ENCODE data around the gene JMJD6.

Gene JMJD6

DNA sequence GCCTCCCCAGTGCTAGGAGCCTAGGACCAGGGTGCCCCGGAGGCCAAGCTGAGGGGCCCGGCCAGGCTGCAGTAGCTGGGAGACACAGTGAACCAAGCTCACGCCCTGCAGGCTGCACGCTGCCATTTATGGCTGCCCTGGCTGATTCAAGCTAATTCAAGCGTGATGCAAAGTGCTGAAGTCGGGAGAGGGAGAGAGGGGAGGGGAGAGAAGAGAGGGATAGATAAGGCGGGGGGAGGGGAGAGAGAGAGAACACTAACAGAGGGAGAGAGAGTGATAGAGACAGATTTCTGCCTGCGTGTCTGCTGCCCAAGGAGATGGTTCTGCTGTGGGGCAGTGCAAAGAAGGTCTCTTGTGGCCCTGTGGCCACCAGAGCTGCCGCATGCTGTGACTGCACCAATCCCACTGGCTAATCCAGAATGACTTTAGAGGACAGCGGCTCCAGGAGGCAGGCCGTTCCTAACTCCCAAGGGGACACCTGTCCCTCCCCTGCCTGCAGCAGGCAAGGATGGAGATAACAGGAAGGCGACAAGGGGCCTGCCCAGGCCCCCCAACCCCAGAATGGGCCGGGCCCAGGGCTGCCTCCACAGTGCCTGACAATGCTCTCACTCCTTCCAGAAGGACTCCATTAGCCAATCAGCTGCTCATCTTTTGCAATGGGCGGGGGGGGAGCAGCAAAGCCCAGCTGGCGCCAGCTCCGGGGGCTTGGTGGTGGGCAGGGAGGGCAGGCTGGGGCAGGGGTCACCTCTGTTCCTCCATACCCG lies 28.5 kb downstream of the JMJD6 start:
- DNase-seq (ENCODE audit: low read depth in 2 of 2) = no peak

DNA sequence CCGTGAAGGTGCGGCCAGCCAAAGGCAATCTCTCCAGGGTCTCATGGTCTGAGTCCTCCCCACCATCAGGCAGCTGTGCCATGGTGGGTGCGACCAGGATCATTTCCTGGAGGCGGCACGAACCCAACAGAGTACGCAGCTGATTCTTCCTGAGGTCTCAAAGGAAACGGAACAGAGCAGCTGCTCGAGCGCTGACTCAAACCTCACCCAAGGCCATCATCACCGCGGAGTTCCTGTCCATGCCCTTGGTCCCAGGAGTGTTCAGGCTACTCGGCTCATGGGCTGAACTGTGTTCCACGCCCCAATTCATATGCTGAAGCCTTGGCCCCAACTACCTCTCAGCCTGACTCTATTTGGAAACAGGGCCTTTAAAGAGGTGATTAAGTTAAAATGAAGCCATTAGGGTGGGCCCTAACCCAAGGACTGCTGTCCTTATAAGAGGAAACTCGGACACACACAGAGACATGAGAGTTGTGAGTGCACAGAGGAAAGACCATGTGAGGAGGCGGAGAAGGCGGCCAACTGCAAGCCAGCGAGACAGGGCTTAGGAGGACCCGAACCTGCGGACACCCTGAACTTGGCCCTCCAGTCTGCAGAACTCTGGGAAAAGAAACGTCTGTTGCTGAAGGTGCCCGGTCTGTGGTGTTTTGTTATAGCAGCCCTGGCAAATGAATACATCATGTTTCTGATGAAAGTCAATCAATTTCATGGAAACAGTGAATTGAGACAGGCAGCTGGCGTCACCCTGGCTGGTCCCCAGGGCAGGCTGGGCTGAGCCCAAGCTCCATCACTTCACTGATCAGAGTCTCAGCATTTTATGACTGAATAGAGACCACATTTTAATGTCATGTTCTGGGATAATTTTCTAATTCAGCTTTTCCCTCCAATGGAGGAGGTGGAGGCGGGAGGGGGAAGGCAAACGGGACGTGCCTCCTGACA lies 29.4 kb downstream of the JMJD6 start:
- no peak for DNase-seq (ENCODE audit: low read depth in 2 of 2)

DNA sequence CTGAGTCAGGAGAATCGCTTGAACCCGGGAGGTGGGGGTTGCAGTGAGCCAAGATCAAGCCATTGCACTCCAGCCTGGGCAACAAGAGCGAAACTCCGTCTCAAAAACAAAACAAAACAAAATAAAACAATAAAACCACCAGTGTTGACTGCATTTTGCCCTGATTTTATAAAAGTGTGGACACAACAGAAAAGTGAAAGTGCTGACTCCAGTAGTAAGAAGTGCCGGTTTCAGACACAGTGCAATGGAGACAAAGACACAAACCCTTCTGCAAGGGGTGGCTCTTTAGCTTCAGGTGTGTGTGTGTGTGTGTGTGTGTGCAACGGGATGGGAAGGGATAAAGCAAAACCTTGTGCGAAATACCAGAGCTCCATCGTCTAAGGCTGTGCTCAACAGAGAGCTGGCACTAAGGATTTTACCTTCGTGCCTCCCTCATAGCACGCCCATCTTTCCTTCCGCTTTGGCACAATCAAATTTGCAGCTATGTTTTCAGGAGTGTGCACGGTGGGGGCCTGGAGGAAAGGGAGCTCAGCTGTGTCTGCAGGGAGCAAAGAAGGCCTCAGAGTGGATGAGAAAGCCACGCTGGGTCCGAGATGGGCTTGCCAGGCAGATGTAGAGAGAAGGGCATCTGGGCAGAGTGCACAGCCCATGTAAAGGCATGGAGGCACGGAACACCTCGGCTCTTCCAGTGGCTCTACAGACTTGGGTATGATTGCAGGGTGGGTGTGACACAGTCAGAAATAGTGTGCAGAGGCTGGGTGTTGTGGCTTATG lies 31.2 kb downstream of the JMJD6 start:
- no peak for DNase-seq (ENCODE audit: low read depth in 2 of 2)

DNA sequence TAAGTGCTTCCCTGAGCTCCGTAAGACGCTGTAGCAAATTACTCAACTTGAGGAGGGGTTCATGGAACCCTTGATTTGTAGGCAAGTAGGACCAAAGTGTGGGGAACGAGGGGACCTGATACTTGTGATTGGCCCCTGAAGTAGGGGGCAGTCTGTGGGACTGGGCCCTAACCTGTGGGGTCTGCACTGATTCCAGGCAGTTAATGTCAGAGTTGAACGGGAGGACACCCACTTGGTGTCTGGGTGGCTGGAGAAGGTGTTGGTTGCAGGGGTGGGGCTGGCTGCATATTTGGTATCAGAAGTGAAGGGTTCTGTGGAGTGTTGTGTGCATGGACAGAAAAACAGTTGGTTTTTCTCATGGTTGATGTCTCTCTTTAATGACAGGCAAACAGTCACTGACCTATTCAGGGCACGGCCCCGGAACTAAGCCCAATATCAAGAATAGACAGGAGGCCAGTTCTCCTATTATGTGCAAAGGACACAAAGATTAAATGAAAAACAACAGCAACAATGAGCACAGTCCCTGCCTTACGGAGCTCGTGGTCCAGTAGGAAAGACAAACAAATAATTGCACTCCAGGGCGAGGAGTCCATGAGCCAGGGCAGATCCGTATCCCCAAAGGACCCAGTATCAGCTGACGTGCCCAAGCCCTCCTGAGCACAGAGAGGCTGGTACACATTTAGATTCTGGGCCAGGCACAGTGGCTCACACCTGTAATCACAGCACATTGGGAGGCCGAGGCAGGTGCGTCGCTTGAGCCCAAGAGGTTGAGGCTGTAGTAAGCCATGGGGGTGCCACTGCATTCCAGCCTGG lies 34.8 kb downstream of the JMJD6 start:
- no peak for DNase-seq (ENCODE audit: low read depth in 2 of 2)

- no peak for DNase-seq (ENCODE audit: low read depth in 2 of 2)
Observed at GRCh38 chr17:76690596-76691280, 35.7 kb downstream of the JMJD6 start.

GRCh38 chr17:76689859-76690258 lies 36.5 kb downstream of the JMJD6 start:
- no peak for DNase-seq (ENCODE audit: low read depth in 2 of 2)

GRCh38 chr17:76688165-76688622 lies 38.2 kb downstream of the JMJD6 start:
- DNase-seq (ENCODE audit: low read depth in 2 of 2) = no peak

GRCh38 chr17:76687298-76688164 lies 38.9 kb downstream of the JMJD6 start:
- no peak for DNase-seq (ENCODE audit: low read depth in 2 of 2)

- no peak for DNase-seq (ENCODE audit: low read depth in 2 of 2)
Observed at GRCh38 chr17:76686538-76687297, 39.7 kb downstream of the JMJD6 start.

DNA sequence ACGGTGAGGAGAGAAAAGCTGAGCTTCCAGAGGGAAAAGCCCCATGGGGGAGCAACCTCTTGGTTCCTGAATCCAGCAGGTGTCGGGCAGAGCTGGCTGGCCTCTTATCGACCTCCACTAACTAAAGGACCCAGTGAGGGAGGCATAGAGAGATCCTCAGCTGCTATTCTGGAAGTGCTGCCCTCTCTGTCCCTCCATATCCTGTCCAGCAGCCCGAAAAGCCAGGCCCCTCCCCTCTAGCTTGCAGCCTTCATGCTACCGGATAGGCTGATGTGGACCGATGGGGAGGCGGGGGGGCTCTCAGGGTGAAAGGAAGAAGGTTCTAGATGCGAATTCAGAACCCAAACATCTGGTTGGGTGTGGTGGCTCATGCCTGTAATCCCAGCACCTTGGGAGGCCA lies 40.6 kb downstream of the JMJD6 start:
- DNase-seq (ENCODE audit: low read depth in 2 of 2) = no peak

DNA sequence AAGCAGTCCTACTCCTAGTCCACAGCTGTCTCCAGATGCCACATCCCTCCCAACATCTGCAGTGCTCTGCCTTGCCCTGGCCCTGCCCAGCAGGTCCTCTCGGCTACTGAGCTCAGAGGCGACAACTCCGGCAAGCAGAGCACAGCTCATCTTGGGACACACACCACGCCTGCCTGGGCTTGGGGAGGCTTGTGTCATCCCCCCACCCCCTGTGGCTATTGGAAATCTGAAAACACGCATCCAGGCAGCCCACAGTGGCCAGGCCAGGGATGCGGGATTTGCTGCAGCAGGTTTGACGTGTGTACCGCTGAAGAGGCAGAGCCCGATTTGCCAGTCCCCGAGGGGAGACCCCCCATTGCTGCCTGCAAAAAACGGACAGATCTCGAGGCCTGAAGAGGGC lies 41.0 kb downstream of the JMJD6 start:
- DNase-seq (ENCODE audit: low read depth in 2 of 2) = no peak

DNA sequence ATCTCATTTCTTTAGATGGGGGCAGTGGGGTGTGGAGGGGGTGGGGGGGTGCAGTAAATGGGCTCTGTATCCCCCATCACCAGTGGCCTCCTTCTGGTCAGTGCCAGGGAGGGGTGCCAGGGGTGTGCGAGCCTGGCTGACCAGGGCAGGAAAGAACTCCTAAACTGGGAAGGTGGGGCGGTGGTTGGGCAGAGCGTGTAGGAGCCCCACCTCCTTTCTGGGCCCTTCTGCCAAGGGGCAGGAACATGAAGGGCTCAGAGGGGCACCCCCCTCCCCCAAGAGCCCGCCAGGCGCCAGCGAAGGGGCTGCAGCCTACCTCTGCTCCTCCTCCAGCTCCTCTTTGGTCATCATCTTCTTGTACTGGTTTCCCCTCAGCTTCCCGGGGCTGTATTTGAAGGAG lies 41.6 kb downstream of the JMJD6 start:
- DNase-seq (ENCODE audit: low read depth in 2 of 2) = no peak

DNA sequence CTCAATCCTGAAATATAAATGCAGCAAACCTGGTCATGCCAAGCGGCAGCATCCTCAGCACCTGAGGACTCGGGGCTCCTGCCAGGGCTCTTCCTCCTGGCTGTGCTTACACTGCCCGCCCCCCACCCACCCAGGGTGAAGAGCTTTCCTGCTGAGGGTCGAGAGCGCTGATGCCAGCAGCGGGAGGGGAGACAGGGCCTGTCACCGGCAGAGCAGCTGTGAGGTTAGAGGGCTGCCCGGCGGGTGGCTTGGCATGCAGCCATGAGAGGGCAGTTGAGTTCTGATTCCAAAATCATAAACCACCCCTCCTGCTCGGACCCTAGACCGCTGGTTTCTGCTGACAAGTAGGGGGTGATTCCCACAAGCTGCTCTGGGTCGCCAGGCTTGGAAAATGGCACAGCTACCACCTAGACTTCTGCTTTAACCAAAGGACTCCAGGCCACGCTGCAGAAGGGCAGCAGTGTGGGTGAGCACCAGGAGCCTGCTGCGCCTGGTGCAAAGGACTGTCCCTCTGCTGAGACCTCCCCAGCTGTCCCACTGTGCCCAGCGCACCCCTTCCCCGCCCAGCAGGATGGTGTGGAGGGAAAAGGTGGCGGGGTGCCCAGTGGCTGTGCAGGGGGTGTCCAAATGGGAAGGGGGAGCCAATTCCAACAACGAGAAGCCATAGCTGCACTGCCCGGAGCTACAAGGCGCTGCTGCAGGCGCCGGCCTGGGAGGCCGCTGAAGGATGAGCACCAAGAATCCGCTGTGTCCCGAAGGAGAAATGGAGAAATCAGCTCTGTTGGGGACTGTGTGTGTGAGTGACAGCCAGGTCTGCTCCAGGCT lies 42.3 kb downstream of the JMJD6 start:
- no peak for DNase-seq (ENCODE audit: low read depth in 2 of 2)

DNA sequence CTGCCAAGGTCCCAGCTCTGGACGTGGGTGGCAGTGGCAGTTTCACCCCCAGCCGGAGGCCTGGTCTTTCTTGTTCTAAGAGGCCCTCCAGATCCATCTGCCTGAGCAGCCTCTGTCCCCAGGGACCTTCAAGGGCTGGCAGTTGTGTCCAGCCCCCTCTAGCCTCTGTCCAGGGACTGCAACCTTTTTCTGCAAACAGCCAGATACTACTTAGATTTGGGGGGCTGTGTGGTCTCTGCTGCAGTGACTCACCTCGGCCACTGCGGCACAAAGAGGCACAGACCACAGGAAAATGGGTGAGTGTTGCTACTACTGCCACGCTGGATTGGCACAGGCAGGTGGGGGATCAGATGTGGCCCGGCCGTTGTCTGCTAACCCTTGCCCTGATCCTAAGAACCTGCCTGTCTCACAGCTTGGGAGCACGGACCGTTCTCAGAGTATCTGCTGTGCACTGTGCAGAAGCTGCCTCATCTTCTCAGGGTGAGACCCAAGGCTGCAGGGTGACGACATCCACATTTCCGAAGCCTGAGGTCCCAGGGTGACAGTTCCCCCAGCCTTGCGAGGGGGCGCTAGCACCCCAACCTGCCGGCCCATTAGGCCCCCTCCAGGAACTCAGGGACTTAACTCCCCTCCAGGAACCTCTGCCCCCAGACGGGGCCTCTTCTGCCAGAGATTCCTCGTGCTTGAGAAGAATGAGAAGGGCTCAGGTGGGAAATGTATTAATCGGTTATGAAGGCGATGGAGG lies 43.2 kb downstream of the JMJD6 start:
- no peak for DNase-seq (ENCODE audit: low read depth in 2 of 2)

DNA sequence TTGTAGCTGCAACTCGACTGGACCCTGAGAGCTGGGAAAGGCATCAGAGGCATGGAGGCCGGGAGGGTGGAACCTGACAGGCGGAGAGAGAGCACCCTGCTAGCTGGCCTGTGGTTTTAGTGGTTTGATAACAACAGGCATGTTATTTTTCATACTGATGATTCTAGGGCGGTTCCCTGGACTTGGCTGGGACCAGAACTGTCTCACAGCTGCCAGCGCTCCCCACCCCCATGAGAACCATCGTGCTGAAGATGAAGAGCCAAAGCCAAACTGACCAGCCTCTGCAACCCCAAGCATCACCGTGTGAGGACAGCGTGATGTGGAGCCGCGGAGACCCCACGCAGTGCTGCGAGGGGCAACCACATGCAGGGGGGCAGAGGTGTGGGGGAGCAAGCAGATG lies 44.1 kb downstream of the JMJD6 start:
- DNase-seq (ENCODE audit: low read depth in 2 of 2) = no peak

DNA sequence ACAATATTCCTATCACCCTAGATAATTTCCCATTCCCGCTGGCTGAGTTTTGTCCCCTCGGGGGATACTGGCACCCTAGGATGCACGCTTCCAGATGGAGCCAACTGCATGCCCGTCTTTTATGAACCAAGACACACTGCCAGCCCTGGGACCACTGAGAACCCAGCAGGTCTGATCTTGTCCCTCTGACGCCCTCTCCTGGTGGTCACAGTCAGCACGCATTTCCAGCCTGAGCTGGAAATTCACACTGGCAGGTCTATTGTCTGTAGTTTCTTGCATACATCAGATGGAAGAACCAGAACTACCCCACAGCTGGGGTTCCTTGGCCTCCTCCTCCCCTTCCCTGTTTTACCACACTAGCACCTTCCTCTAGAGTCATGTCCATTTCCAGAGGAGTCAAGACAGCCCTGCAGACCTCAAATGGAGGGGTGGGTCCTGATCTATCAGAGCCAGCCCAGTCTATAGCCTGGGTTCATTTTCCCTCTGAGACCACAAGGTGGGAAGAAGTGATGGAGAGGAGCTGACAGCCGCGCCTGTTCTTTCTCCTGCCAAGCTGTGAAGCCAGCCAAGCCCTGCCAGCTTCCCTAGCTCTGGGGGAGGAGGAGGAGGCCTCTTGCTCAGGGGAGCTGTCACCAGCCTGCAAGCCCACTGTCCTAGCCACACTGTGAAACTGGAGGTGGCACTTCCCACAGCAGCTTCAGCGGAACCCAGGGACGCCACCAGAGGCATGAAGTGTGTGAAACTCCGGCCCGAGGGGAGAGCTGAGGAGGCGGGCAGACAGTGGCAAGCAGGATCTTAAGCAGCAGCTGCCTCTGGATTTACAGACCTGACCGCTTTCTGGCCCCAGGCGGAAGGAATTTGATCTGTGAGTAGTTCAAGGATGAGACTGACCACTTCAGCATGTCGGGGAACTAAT lies 44.9 kb downstream of the JMJD6 start:
- DNase-seq (ENCODE audit: low read depth in 2 of 2) = peak; percentile 31 to 46
